ENCODE data around the gene ALDH9A1.
"Not testable (repeated sequence)": the region's sequence is repeated elsewhere in the genome, so short reads cannot be mapped to it uniquely, and the experiment has no call there.

The ALDH9A1 gene

DNA sequence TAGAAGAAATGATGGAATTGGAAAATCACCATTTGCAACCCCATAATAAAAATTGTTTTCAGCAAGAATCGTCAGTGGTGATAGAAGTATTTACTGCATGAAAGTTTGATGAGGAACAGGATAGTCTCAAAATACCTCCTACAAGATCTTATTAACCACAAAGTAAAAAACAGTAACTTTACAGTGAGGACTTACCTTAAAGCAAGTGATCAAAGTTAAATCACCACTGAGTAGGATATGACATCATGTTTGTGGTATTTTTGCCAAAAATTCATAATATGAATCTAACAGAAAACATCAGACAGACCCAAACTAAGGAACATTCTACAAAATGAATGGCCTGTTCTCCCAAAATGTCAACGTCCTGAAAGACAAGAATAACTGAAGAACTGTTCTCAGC is 19.9 kb downstream of the ALDH9A1 start:
- H3K27ac Mint-ChIP-seq = no peak overlapping the region
- ATAC-seq (replicated peaks) (no peak), DNase-seq (no peak)
- no peaks in the 10 kb centered on the region for H3K4me1 Mint-ChIP-seq
- no peak overlapping the region for H3K4me3 Mint-ChIP-seq
- peaks cover 42 to 64% of the 10 kb centered on the region in 2 donors for H3K36me3 Mint-ChIP-seq
- no peaks in the 10 kb centered on the region for H3K27me3 Mint-ChIP-seq
- H3K9me3 Mint-ChIP-seq = no peaks in the 10 kb centered on the region

DNA sequence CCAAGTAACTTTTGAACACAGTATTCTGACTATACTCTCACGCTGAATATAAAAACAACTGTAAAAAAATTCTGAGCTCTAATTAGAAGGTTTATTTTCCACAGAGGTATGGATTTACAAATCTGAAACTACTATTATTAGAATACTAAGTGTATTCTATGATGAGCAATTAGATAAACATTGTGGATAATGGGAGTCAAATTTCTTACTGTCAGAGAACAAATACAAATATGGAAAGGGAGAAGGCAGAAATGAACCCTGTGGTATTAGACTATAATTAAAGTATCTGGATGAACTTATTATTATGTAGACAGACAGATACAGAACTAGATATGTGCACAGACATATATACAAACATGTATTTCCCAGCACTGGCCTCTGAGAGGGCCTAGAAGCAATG is 22.6 kb downstream of the ALDH9A1 start:
- no peak overlapping the region for H3K27ac Mint-ChIP-seq
- H3K4me3 Mint-ChIP-seq = no peak overlapping the region
- no peak for DNase-seq
- H3K36me3 Mint-ChIP-seq = peaks cover 35 to 66% of the 10 kb centered on the region in 2 donors
- ATAC-seq (replicated peaks) = no peak
- H3K27me3 Mint-ChIP-seq = no peaks in the 10 kb centered on the region
- no peaks in the 10 kb centered on the region for H3K9me3 Mint-ChIP-seq
- no peaks in the 10 kb centered on the region for H3K4me1 Mint-ChIP-seq

GRCh38 chr1:165674599-165674998 is 23.8 kb downstream of the ALDH9A1 start:
- DNase-seq (no peak), ATAC-seq (replicated peaks) (no peak)
- peaks cover 0 to 3% of the 10 kb centered on the region in 2 donors for H3K4me1 Mint-ChIP-seq
- peaks cover 29 to 67% of the 10 kb centered on the region in 2 donors for H3K36me3 Mint-ChIP-seq
- H3K9me3 Mint-ChIP-seq = no peaks in the 10 kb centered on the region
- no peaks in the 10 kb centered on the region for H3K27me3 Mint-ChIP-seq
- no peak overlapping the region for H3K4me3 Mint-ChIP-seq
- H3K27ac Mint-ChIP-seq = no peak overlapping the region

- Mint-ChIP-seq H3K36me3 (peaks cover 41 to 71% of the 10 kb centered on the region in 2 donors), H3K27ac (no peak overlapping the region), H3K4me3 (no peak overlapping the region), H3K27me3 (no peaks in the 10 kb centered on the region), H3K9me3 (no peaks in the 10 kb centered on the region), H3K4me1 (peaks cover 0 to 9% of the 10 kb centered on the region in 2 donors)
- ATAC-seq (replicated peaks) = no peak
- no peak for DNase-seq
Observed at GRCh38 chr1:165671526-165671925, 26.8 kb downstream of the ALDH9A1 start.

DNA sequence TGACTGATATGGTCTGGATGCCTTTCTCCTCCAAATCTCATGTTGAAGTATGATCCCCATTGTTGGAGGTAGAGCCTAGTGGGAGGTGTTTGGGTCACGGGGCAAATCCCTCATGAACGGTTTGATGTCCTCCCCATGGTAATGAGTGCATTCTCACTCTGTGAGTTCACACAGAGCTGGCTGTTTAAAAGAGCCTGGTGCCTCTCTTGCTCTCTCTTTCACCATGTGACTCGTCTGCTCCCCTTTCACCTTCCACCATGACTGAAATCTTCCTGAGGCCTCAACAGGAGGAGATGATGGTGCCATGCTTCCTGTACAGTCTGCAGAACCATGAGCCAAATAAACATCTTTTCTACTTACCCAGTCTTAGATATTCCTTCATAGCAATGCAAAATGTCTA is 30.2 kb downstream of the ALDH9A1 start:
- no peak overlapping the region for H3K27ac Mint-ChIP-seq
- DNase-seq (no peak), ATAC-seq (replicated peaks) (no peak)
- no peaks in the 10 kb centered on the region for H3K9me3 Mint-ChIP-seq
- no peak overlapping the region for H3K4me3 Mint-ChIP-seq
- peaks cover 50 to 77% of the 10 kb centered on the region in 2 donors for H3K36me3 Mint-ChIP-seq
- peaks cover 2 to 14% of the 10 kb centered on the region in 2 donors for H3K4me1 Mint-ChIP-seq
- no peaks in the 10 kb centered on the region for H3K27me3 Mint-ChIP-seq

DNA sequence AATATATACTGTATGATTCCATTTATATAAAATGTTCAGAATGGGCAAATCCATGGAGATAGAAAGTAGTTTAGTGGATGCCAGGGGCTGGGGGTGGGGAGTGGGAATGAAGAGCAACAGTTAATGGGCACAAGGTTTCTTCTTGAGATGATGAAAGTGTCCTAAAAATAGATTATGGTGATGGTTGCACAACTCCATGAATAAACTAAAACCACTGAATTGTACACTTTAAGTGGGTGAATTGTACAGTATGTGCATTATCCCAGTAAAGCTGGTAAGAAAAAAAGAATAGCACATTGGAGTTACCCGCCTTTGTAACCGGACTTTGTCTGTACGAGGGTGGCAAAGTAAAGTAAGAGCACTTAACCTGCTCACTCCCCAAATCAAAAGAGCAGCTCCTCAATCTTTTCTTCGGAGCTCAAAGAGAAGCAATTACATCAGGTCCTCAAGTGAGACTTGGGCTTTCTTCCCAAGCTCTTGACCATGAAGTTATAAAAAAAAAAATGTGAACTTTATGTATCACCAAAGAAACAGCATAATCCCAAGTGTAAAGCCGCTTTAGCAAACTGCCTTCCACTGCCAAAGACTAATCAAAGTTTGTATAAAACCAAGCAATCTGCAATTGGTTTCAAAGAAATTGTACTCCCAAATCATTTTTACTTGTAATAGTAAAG is 32.1 kb downstream of the ALDH9A1 start:
- Mint-ChIP-seq H3K27me3 (no peaks in the 10 kb centered on the region), H3K36me3 (peaks cover 47 to 69% of the 10 kb centered on the region in 2 donors), H3K4me3 (no peak overlapping the region), H3K4me1 (peaks cover 2 to 14% of the 10 kb centered on the region in 2 donors), H3K9me3 (no peaks in the 10 kb centered on the region), H3K27ac (no peak overlapping the region)
- DNase-seq = no peak
- no peak for ATAC-seq (replicated peaks)

DNA sequence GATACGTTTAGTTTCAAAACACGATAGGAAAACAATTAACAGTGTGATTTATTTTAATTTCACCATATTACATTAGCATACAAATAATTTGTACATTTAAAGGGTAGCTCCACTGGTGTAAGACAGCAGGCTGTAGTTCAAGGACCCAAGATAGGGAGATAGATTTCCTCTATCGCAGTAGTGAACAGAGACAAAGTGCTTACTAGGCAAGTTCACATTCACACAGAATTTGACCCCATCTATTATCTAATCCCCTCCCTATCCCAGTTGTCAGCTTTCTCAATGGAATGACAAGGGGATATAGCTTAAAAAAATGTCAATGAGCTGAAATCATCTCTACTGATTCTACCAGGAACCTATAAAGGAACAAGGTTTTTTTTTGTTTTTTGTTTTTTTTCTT is 36.2 kb downstream of the ALDH9A1 start:
- Mint-ChIP-seq H3K9me3 (no peaks in the 10 kb centered on the region), H3K4me1 (peaks cover 2 to 11% of the 10 kb centered on the region in 2 donors), H3K36me3 (peaks cover 41 to 60% of the 10 kb centered on the region in 2 donors), H3K27ac (no peak overlapping the region), H3K4me3 (no peak overlapping the region), H3K27me3 (no peaks in the 10 kb centered on the region)
- ATAC-seq (replicated peaks) (no peak), DNase-seq (no peak)

- no peaks in the 10 kb centered on the region for H3K9me3 Mint-ChIP-seq
- ATAC-seq (replicated peaks) (no peak), DNase-seq (no peak)
- no peak overlapping the region for H3K4me3 Mint-ChIP-seq
- H3K36me3 Mint-ChIP-seq = peaks cover 37 to 57% of the 10 kb centered on the region in 2 donors
- no peaks in the 10 kb centered on the region for H3K27me3 Mint-ChIP-seq
- H3K27ac Mint-ChIP-seq = no peak overlapping the region
- H3K4me1 Mint-ChIP-seq = peaks cover 2 to 11% of the 10 kb centered on the region in 2 donors
Observed at GRCh38 chr1:165661703-165662102, 36.7 kb downstream of the ALDH9A1 start.

- H3K27me3 Mint-ChIP-seq = no peaks in the 10 kb centered on the region
- H3K9me3 Mint-ChIP-seq = no peaks in the 10 kb centered on the region
- peaks cover 0 to 5% of the 10 kb centered on the region in 2 donors for H3K4me1 Mint-ChIP-seq
- no peak overlapping the region for H3K4me3 Mint-ChIP-seq
- ATAC-seq (replicated peaks) (no peak), DNase-seq (no peak)
- H3K27ac Mint-ChIP-seq = no peak overlapping the region
- H3K36me3 Mint-ChIP-seq = peaks cover 25 to 48% of the 10 kb centered on the region in 2 donors
Observed at GRCh38 chr1:165659581-165659895, 38.8 kb downstream of the ALDH9A1 start.

- H3K27me3 Mint-ChIP-seq, H3K9me3 Mint-ChIP-seq, H3K4me1 Mint-ChIP-seq, DNase-seq, H3K4me3 Mint-ChIP-seq: not testable (repeated sequence)
- Mint-ChIP-seq H3K36me3 (peaks cover 26 to 50% of the 10 kb centered on the region in 2 donors), H3K27ac (peak overlapping the region; percentile 51)
- ATAC-seq (replicated peaks) = peak; percentile 48 to 65
Observed at GRCh38 chr1:165658766-165659580, 39.4 kb downstream of the ALDH9A1 start.

GRCh38 chr1:165650981-165651625 is 47.3 kb downstream of the ALDH9A1 start:
- H3K27ac Mint-ChIP-seq = no peak overlapping the region
- peaks cover 6 to 12% of the 10 kb centered on the region in 2 donors for H3K4me1 Mint-ChIP-seq
- H3K4me3 Mint-ChIP-seq = no peak overlapping the region
- peaks cover 18 to 32% of the 10 kb centered on the region in 2 donors for H3K36me3 Mint-ChIP-seq
- no peaks in the 10 kb centered on the region for H3K9me3 Mint-ChIP-seq
- H3K27me3 Mint-ChIP-seq = no peaks in the 10 kb centered on the region
- no peak for ATAC-seq (replicated peaks)
- no peak for DNase-seq

DNA sequence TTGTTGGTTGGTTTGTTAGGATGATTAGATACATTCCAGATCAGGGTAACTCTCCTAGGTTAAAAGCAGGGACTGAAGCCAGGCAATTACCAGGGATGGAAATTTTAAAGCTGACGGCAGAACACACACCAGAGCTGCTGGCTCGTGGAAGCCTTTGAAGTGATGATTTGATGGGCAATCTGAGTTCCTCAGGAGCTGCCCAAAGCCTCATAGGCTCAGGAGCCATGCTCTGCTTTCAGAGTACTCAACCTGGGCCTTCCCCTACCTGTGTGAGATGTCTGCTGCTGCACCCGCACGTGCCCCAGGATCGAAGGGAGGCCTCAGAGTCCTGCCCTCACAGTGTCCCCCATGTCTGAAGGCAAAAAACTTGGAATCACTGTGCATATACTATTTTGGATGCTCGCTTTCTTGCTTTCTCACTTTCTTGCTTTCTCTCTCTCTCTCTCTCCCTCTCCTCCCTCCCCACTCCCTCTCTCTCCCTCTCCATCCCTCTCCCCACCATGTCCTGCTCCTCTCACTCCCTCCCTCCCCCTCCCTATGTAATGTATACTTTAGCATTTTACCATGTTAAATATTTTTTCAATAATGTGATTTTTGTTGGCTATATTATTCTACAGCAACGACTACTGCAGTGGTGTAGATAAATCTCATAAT is 49.3 kb downstream of the ALDH9A1 start:
- H3K9me3 Mint-ChIP-seq = no peaks in the 10 kb centered on the region
- H3K27ac Mint-ChIP-seq = no peak overlapping the region
- DNase-seq = no peak
- H3K4me1 Mint-ChIP-seq = peaks cover 7 to 21% of the 10 kb centered on the region in 2 donors
- no peak for ATAC-seq (replicated peaks)
- H3K4me3 Mint-ChIP-seq = no peak overlapping the region
- no peaks in the 10 kb centered on the region for H3K27me3 Mint-ChIP-seq
- H3K36me3 Mint-ChIP-seq = peaks cover 16 to 24% of the 10 kb centered on the region in 2 donors

DNA sequence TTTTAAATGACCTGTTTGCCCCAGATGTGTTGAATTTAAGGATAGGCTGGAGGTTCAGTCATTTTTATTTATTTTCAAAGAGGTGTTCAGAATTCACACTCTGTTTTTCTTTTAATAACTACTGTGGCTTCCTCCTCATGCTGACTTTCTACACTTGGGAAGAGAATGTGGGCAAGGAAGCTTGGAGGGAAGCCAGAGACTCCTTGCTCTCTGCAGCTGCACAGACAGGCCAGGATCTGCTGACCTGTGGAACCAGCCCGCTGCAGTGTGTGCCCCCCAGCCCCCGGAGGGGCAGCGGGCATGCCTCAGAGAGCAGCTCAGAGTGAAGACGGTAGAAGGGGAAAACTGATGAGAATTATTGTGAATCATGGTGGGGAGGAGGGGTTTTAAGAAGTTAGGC is 50.4 kb downstream of the ALDH9A1 start:
- H3K4me1 Mint-ChIP-seq = peaks cover 7 to 21% of the 10 kb centered on the region in 2 donors
- ATAC-seq (replicated peaks) = no peak
- no peak overlapping the region for H3K27ac Mint-ChIP-seq
- DNase-seq = no peak
- H3K4me3 Mint-ChIP-seq = no peak overlapping the region
- H3K36me3 Mint-ChIP-seq = peaks cover 11 to 19% of the 10 kb centered on the region in 2 donors
- no peaks in the 10 kb centered on the region for H3K9me3 Mint-ChIP-seq
- H3K27me3 Mint-ChIP-seq = no peaks in the 10 kb centered on the region

DNA sequence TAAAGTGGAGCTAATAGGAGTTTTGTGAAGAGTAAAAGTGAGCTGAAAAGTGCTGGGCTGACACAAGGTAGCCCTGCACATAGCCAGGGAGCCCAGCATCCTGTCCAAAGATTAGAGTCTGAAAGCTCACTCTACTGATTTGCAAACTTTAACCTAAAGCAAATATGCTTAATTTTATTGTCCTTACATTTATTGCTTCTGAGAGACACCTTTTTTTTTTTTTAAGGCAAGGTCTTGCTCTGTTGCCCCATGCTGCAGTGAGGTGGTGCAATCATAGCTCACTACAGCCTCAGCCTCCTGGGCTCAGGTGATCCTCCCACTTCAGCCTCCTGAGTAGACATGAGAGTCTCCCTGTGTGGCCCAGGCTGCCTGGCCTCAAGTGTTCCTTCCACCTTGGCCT is 50.8 kb downstream of the ALDH9A1 start:
- H3K9me3 Mint-ChIP-seq = no peaks in the 10 kb centered on the region
- no peak overlapping the region for H3K4me3 Mint-ChIP-seq
- peaks cover 7 to 21% of the 10 kb centered on the region in 2 donors for H3K4me1 Mint-ChIP-seq
- ATAC-seq (replicated peaks) = no peak
- H3K27ac Mint-ChIP-seq = no peak overlapping the region
- H3K27me3 Mint-ChIP-seq = no peaks in the 10 kb centered on the region
- peaks cover 10 to 18% of the 10 kb centered on the region in 2 donors for H3K36me3 Mint-ChIP-seq
- no peak for DNase-seq
